Stimulated activated CD8-positive, alpha-beta memory T cell treated with anti-CD3 and anti-CD28 coated beads, Interleukin-15, amount 100 ng/mL, for 1 hour (primary cell): ENCODE measurements around the gene ERCC6L.
"Not testable (repeated sequence)": the region's sequence is repeated elsewhere in the genome, so short reads cannot be mapped to it uniquely, and the experiment has no call there.

Experiments
- DNase-seq: peaks from one replicate; pipeline ENCODE4 v3.0.0-alpha.2; 2020; ENCODE audit warnings: low read depth

Gene ERCC6L

DNA sequence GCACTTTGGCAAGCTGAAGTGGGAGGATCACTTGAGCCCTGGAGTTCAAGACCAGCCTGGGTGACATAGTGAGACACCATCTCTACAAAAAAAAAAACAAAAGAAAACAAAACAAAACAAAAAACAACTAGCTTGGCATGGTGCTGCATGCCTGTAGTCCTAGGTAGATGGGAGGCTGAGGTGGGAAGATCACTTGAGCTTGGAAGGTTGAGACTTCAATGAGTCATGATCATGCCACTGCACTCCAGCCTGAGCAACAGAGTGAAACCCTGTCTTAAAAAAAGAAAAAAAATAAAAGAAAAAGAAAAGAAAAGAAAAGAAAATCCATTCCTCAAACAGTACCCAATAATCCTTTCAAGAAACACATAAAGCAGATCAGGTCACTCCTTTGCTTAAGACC is 14.9 kb upstream of the ERCC6L start:
- DNase-seq, result no peak

DNA sequence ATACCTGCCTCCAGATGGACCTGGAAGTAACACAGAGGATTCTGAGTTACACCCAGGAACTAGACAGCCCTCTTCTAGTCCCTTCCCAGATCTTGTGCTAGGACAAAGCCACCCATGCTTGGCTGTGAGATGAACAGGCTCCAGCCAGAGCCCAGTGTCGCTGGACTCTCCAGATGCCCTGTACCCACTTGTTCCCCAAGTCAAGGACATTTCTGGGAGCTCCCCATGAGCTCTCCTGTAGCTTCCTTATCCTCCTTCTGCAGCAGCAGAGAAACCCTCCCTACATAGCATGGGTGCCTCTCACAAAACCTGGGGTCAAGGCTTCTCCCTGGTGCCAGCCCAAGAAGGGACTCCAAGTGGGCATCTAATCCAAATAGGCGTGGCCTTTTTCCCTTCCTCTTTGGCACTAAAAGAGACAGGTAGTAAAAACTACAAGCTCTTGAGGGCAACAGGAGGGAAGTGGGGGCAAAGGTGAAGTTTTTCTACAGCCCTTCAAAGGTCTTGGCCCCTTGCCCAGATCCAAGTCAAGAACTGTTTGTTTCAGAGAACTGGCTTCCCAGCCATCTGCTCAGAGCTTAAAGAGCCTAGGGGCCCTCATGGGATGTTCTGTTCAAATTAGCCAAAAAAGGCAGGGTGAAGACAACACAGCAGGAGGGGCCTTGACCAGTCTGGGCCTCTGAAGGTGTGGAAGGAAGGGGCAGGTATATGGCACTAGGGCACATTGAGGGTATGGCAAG is 8.5 kb upstream of the ERCC6L start:
- DNase-seq, result no peak

DNA sequence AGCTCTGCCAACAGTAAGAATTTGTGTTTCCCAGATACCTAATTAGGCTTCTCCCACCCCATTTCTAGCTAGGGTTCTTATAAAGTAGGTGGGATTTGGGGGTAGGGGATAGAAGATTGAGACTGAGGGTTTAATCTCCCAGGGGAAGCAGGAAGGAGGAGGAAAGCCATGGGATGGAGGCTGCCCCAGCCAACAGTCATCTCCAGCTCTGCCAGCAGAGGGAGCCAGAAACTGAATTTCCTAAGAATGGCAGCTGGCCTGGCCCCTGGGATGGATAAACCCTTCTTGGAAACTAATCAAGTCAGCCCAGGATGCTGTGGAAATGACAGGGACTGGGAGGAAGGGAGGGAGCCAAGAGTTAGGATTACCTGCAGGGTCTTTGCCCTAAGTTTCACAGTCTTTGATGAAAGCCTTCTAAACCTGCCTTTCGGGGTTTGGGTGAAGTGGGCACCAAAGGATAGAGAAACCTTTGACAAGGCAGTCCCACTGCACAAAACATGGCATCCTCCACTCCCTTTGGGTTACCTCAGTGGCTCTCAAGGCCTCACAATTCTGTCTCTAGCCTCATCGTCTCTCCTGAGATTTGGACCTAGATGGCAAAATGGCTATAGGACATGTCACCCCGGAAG is 6.7 kb upstream of the ERCC6L start:
- DNase-seq, result peak; percentile 30

- no peak for DNase-seq
Observed at GRCh38 chrX:72243472-72243871, 4.6 kb upstream of the ERCC6L start.

- no peak for DNase-seq
Observed at GRCh38 chrX:72240976-72241375, 2.1 kb upstream of the ERCC6L start.

- no peak for DNase-seq
Observed at GRCh38 chrX:72238183-72238582, 644 bp downstream of the ERCC6L start.

GRCh38 chrX:72236841-72237240 is 2.0 kb downstream of the ERCC6L start:
- no peak for DNase-seq

- no peak for DNase-seq
Observed at GRCh38 chrX:72230290-72230689, 8.5 kb downstream of the ERCC6L start.

GRCh38 chrX:72220375-72220774 is 18.5 kb downstream of the ERCC6L start:
- not testable (repeated sequence) for DNase-seq

- no peak for DNase-seq
Observed at GRCh38 chrX:72216973-72217372, 21.9 kb downstream of the ERCC6L start.

GRCh38 chrX:72208126-72208800 is 30.6 kb downstream of the ERCC6L start:
- DNase-seq, result no peak

DNA sequence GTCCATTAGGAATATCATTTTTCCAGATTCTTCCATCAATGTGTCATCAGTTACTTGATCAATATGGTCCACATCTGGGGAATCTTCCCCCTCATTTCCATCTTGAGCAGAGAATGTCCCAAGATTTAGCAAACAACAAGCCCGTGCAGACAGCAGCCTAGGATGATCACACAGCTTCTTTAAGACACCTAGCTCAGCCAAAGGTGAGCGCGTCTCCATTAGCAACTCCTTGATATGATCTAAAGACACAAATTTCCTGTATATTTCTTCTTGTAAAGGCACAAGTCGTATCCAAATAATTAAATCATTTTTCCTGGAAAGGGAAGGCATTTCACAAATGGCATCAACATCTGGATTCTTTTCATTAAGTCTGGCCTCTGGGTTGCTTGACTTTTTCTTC is 31.5 kb downstream of the ERCC6L start:
- DNase-seq, result no peak

DNA sequence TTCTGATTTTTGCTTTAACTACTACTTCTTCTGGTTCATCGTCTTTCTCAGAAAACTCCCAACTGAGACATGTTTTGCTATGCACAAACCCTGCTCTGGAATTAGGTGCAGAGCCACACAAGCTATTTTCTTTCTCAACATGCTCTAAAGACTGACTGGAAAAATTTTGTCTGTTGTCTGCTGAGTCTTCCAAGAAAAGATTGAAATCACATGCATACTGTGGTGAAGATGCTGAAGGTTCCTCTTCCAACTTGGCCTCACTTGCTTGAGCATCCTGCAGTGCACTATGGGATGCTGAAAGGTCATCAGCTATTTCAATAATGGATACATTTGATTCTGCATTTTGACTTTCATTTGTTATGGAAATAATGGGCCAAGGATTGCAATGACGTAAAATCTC is 33.1 kb downstream of the ERCC6L start:
- DNase-seq, result no peak

- DNase-seq, result no peak
Observed at GRCh38 chrX:72203421-72203820, 35.4 kb downstream of the ERCC6L start.

DNA sequence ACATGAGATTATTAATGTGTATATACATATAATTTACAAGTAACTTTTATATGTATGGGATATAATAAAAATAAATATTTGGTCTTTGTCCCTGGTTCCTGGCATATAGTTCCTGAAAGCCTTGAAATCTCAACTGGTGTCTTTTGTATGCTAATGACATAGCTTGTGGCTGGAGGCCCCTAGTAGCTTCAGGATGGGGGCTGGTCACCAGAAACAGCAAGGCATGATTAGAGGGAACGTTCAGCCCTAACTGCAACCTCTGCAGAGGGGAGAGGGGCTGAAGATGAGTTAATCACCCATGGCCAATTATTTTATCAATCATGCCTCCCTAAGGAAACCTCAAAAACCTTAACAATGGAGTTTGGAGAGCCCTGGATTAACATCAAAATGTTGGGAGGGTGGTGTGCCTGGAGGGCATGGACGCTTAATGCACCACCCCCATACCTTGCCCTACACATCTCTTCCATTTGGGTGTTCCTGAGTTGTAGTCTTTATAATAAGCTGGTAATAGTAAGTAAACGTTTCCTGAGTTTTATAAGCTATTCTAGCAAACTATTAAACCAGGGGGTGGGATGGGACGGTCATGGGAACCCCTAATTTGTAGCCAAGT is 35.9 kb downstream of the ERCC6L start:
- DNase-seq, result no peak

DNA sequence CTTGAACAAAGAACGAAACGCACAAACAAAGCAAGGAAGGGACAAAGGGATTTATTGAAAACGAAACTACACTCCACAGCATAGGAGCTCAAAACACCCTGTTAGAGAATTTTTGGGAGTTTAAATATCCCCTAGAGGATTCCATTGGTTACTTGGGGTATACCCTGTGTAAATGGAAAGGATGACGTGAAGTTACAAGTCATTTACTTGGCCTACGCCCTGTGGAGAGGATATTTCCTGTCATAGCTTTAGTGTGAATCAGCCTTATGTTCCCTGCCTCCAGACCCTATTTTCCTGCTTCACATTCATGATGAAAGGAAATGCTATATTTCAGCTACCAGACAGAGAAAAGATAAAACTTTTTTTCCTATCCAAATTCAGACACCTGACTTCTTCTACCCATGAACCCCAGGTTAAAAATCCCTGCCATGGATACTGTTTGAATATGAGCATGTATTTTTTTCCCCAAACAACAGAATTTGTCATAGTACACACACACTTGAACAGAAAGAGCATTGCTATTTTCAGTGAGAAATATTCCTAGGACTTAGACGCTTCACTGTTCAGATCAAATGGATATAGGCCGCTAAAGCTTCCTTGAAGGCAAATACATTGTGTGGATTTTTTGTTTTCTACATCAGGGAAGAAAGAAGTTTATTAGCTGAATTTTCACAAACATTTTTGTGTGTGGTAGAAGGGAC is 36.8 kb downstream of the ERCC6L start:
- DNase-seq, result no peak

DNA sequence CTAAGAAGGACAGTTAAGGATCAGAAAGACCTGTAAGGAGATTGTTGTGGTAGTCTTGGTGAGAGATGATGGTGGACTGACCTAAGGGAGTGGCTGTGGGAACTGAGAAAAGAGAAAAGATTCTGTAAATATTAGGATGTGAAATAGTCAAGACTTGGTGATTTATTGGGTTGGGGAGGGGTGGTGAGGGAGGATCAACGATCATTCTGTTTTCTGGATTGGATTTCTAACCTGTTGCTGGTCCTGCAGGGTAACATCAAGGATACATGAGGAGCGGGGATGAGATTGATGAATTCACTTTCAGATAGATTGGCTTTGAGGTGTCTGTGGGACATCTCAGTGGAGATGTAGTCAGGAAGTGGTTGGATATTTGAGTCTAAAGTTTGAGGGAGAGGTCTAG is 55.9 kb downstream of the ERCC6L start:
- no peak for DNase-seq

DNA sequence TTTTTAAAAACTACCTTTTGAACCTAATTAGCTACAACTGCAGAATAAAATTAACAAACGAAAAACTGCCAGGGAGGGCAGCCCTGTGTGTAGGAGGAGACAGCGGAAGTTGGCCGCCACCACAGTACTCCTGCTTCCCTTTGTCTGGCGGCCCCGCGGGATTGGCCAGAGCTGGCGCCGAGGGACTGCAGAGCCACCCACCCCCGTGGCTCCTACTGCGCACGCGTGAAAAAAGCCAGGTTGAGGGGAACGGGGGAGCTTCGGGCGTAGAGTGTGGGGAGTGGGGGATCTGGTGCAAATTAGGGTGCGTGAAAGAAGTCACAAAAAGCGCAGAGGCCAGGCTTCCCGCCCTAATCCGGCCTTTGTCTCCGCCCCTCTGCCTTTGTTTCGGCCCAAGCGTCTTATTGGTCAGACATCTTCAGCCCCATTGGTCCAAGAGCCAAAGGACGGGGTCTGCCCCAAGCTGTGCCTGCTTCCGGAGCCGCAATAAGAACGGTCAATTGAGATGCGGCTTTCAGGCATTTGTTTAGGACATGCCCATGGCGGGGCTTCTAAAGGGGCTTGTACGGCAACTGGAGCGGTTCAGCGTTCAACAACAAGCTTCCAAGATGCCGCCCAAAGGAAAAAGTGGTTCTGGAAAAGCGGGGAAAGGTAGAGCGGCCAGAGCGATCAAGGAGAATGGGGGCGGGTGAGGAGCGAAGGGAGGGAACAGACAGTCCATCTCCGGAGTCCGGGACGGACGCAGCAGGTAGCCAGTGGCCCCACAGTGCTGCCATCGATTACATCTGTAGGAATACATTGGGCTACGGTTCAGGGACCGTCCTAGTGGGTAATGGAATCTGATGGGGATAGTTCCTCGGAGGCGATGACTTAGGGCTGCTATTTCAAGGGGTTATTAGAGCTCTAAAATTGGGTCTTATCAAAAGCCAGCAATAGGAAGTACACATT is 57.4 kb downstream of the ERCC6L start, which contains the start of gene PIN4:
PIN4 (plus strand) TSS at position 580 of the 948 bp plus-strand sequence; CDS start at position 609, 29 bp downstream.
- DNase-seq, result peak; percentile 58

DNA sequence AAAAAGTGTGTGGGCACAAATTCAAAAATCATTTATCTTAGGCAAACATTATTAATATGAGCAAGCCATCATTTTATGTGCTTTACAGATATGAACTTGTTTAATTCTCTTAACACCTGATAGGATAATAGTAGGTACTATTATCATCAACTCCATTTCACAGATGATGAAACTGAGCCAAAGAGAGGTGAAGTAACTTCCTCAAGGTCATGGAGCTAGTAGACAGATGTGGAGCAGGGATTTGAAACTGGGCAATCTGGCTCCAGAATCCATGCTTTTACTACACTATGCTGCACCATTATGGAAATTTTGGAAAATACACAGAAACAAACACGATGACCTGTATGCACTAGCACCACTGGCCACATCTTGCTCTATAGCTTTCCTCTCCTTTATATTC is 58.3 kb downstream of the ERCC6L start:
- no peak for DNase-seq

DNA sequence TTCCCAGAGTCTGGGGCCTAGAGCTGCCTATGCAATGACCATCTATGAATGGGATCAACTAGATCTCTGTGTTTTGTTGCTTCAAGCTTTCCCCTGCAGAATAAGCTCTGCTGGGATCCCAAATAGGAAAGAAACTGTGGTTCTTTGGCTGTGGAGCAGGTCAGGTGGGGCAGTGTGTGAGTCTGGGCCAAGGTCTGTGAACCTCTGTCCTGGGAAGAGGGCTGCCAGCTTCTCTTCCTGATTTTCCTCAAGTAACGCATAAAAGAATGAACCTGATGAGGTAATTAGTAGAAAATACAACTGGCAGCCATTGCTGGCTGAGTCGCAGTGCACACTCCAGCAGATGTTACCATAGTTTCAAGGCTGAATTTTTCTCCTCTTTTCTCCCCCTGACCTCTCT is 61.8 kb downstream of the ERCC6L start:
- no peak for DNase-seq

- not testable (repeated sequence) for DNase-seq
Observed at GRCh38 chrX:72176289-72176688, 62.5 kb downstream of the ERCC6L start.
